ENCODE results near the gene ZSCAN12.
"Not testable (repeated sequence)": the region's sequence is repeated elsewhere in the genome, so short reads cannot be mapped to it uniquely, and the experiment has no call there.

DNA sequence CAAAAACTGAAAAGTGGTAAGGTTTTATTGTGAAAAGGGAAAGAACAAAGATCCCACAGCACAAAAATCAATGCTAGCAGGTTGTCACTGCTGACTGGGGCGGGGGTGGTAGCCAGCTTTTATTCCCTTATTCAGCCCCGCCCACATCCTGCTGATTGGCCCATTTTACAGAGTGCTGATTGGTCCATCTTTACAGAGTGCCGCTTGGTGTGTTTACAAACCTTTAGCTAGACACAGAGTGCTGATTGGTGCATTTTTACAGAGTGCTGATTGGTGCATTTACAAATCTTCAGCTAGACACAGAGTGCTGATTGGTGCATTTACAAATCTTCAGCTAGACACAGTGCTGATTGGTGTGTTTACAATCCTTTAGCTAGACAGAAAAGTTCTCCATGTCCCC lies 45.2 kb upstream of the ZSCAN12 start:
- TF ChIP-seq CTCF (IDR thresholded peaks at IDR 0.05 in 2 of 3, conservative IDR thresholded peaks at IDR 0.05 in 1 of 3; ENCODE audit: borderline replicate concordance in 1 of 3, insufficient read depth in 1 of 3, low read depth in 2 of 3, low read length in 2 of 3); JUND (IDR thresholded peaks at IDR 0.05); EZH2 (IDR thresholded peaks at IDR 0.05); POLR2AphosphoS5 (IDR thresholded peaks at IDR 0.05; ENCODE audit: low read depth, low read length); RAD21 (IDR thresholded peaks at IDR 0.05; ENCODE audit: low read depth); ZNF274 (IDR thresholded peaks at IDR 0.05; ENCODE audit: low read depth, low read length); POLR2A (IDR thresholded peaks at IDR 0.05; ENCODE audit: borderline replicate concordance, extremely low read depth, insufficient read depth, insufficient read length); ZBTB33 (IDR thresholded peaks at IDR 0.05; ENCODE audit: extremely low read depth, insufficient replicate concordance, low read length): not testable (repeated sequence)
- TF ChIP-seq, protein P1, sequence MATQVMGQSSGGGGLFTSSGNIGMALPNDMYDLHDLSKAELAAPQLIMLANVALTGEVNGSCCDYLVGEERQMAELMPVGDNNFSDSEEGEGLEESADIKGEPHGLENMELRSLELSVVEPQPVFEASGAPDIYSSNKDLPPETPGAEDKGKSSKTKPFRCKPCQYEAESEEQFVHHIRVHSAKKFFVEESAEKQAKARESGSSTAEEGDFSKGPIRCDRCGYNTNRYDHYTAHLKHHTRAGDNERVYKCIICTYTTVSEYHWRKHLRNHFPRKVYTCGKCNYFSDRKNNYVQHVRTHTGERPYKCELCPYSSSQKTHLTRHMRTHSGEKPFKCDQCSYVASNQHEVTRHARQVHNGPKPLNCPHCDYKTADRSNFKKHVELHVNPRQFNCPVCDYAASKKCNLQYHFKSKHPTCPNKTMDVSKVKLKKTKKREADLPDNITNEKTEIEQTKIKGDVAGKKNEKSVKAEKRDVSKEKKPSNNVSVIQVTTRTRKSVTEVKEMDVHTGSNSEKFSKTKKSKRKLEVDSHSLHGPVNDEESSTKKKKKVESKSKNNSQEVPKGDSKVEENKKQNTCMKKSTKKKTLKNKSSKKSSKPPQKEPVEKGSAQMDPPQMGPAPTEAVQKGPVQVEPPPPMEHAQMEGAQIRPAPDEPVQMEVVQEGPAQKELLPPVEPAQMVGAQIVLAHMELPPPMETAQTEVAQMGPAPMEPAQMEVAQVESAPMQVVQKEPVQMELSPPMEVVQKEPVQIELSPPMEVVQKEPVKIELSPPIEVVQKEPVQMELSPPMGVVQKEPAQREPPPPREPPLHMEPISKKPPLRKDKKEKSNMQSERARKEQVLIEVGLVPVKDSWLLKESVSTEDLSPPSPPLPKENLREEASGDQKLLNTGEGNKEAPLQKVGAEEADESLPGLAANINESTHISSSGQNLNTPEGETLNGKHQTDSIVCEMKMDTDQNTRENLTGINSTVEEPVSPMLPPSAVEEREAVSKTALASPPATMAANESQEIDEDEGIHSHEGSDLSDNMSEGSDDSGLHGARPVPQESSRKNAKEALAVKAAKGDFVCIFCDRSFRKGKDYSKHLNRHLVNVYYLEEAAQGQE (IDR thresholded peaks at IDR 0.05; ENCODE audit: low read depth), result not testable (repeated sequence)
